GM13977 (cell line): ENCODE measurements around the gene TMEM37.

Experiments used
- DNase-seq: peaks from one replicate; pipeline ENCODE4 v3.0.0; 2012; ENCODE audit warnings: low spot score
- CTCF ChIP-seq: IDR thresholded peaks from 2 replicates; pipeline ENCODE4 v1.5.1; 2012; ENCODE audit warnings: mild to moderate bottlenecking, control low read depth; ENCODE audit not compliant: insufficient read depth; ENCODE audit errors: extremely low read depth, missing control alignments
- in situ Hi-C: fragments of 300-500 bp; cut with MboI; formaldehyde crosslinking; loops from one replicate; pipeline ENCODE4 v1.12.0; 2022; ENCODE audit warnings: low sequenced_read_pairs, low pct_unique_long_range_greater_than_20kb, mixed read lengths, inconsistent platforms; ENCODE audit not compliant: unreplicated experiment

TMEM37 gene

GRCh38 chr2:119426396-119426675 is 5.3 kb upstream of the TMEM37 start:
- DNase-seq = no peak
- in situ Hi-C loops = no loop called here
- no peak for TF ChIP-seq CTCF

- no peak for TF ChIP-seq CTCF
- in situ Hi-C loops = no loop called here
- no peak for DNase-seq
Observed at GRCh38 chr2:119426801-119427395, 4.8 kb upstream of the TMEM37 start.

- in situ Hi-C loops = no loop called here
- TF ChIP-seq CTCF = no peak
Observed at GRCh38 chr2:119427756-119428155, 3.9 kb upstream of the TMEM37 start.

GRCh38 chr2:119428488-119429224 is 3.0 kb upstream of the TMEM37 start:
- in situ Hi-C loops = no loop called here
- TF ChIP-seq CTCF = no peak
- no peak for DNase-seq

More at GRCh38 chr2:119427756-119428155, 3.9 kb upstream of the TMEM37 start:
- no peak for DNase-seq

GRCh38 chr2:119429225-119429981 is 2.3 kb upstream of the TMEM37 start:
- in situ Hi-C loops = no loop called here
- no peak for DNase-seq
- no peak for TF ChIP-seq CTCF

GRCh38 chr2:119430023-119430498 is 1.6 kb upstream of the TMEM37 start:
- in situ Hi-C loops = no loop called here
- DNase-seq = no peak
- TF ChIP-seq CTCF = no peak
